Measurements from ENCODE around the gene ZPR1.

The ZPR1 gene

DNA sequence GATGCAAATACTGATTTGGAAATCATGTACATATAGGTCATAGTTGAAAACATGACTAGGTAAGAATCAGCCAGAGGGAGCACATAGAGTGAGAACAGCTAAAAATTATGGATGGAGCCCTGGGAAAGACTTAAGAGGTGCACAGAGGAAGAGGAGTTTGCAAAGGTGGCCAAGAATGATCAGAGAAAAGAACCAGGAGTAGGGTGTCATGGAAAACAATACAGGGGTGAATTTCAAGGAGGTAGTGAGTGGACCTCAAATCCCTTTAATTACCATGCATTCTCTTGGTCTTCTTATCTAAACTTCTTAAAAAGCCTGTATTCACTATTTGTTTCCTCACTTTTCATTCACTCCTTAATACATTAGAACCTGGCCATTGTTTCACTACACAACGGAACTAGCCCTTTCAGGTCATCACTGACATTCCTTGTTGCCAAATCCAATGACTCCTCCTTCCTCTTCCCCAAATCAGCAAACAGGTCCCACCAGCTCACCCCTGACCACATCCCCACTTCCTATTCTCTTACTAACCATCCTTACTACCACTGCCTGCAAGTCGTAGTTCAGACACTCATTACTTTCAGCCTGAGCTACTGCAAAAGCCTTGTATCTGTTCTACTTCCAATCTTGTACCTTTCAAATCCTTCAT lies 37.6 kb downstream of the ZPR1 start:
- no peak for DNase-seq (ENCODE audit: low spot score)

DNA sequence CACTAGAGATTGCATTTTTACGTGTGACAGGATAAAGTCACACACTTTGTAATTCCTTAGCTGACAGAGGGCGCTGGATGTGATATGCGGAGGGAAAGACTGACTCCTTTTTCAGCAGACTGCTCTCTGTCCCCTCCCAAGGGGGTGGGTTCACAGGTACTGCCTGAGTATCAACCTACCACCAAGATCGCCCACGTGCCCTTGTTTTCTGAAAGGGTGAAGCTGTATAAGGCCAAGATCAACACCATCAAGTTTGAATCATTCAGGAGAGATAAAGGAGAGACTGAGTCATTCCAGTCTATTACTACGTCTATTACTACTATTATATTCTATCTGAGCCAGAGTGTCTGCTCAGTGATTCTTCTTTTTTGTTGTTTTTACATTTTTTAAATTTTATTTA lies 45.7 kb downstream of the ZPR1 start:
- no peak for DNase-seq (ENCODE audit: low spot score)

DNA sequence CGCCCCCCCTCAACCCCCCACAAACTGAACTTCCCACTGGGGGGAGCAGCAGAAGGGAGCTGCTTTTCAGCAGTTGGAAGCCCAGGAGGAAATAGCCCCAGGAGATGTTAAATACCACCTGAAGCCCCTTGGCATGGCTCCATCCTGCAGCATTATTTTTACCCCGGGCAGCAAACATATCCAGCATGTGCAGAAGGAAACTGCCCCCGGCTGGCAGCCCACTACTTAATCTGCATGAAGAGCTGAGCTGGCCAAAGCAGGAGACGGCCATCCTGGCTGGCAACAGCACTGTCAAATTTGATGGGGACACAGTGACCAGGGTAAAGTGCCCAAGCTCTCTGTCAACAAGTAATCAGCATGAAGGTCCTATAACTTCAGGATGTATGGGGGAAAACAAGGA lies 47.1 kb downstream of the ZPR1 start:
- DNase-seq (ENCODE audit: low spot score): no peak

DNA sequence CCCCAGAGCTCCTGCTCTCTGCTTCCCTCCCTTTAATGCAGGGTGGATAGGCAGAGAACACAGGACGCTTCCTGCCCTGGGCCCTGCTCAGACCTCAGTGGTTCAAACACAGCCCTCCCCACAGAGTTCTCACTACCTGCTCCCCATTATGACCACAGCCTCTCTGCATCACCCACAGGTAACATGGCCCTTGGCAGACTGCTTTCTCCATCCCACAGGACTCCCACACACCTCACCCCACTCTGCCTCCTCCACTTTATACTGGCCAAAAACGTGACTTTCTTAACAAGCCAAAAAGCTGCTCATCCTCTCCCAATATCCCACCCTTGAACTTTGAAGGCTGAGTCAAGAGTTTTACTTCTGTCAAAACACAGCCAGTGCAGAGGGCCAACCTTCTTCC lies 48.8 kb downstream of the ZPR1 start:
- DNase-seq (ENCODE audit: low spot score): no peak

DNA sequence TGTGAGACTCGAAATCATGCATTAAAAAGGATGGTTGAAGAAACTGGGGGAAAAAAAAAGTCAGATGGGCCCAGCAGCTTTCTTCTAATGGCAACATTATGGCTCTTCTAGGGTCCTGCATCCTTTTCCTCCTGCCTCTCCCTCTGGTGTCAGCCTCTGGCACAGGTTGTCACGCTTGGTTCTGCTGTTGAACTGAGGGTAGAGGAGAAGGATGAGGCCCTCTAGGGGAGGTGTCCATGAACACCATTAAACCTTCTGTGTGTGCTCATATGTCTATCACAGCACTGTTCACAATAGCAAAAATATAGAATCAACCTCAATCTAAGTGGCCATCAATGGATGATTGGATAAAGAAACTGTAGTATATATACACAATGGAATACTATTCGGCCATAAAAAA lies 51.1 kb downstream of the ZPR1 start:
- DNase-seq (ENCODE audit: low spot score): no peak

DNA sequence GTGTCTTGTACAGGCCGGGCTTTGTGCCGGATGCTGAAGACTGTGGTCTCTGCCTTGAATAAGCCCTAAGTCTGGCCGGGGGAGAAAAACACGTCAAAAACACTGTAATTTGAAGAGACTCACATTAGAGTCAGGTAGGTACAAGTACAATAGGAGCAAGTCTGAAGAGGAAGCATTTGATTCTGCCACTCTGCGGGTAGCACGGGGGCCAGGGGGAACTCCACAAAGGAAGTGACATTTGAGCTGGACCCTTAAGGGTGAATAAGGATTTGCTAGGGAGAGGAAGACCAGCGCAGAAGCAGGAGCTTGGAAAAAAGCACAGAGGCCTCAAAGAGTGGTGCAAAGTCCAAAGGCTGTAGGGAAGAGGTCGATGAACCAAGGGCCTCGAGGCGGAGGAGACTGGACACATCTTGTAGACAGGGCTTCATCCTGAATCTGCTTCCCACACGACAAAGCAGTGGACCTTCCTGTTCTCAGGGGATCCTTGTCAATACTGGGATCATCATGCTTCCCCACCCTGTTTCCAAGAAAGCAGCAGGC lies 53.8 kb downstream of the ZPR1 start:
- DNase-seq (ENCODE audit: low spot score): no peak

DNA sequence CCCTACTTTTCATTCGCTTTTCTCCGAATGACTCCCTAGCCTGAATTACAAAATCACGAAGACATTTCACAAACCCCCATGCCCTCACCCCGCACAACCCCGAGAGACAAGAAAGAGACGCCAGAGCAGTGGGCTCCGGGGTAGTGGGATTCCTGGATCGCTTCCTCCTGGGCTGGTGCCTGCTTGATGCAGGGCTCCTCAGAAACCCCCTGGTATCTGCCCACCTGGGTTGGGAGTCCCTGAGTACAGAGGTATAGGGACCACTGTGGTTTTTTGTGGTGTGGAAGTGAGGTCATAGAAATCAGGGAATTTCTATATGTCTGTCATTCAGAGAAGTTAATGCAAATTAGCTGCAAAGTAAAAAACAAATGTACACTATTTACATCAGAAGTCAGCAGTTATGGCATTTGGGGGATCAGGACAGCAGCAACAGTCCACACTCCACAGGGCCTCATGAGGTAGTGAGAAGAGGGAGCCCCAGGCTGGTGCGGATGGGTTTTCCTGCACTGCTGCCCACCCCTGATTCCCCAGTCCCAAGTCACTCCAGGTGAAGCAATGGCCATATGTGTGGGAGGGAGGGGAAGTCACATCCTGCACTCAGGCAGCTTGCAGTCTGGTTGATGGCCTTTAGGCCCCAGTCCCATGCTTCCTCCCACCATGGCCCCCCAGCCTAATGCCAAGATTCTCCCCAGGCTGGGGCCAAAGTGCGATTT lies 54.6 kb downstream of the ZPR1 start:
- DNase-seq (ENCODE audit: low spot score): no peak

DNA sequence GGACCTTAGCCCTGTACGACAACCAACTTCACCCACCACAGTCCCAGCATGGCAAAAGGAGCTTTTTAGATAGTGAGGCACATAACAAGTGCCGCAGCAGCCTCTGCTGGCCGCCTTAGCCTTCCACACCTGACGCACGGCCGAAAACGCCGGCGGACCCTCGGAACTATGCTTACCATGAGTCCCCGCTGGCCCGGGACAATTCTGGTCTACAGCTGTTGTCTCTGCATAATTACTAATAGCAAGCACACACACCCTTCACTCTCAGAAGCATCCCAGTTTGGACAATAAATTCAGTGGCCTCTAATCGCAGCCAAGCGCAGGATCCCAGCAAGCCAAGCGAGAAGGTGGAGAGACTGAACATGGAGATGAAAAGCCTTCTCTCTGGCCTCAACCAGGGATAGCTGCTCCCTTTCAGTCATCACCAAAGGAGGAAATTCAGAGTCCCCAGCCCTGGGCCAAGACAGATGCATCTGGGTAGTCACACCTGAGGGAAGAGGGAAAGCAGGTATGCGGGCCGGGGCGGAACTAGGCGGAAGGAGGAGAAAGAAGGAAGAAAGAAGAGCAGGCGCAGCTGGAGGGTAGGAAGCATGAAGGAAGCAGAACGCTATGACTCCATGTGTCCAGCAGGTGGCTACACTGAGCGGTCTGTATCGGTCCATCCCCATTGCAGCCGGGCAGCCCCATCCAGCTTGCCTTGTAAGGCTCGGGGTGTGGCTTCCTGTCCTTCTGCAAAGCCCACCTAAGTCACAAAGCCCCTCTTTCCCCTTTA lies 55.4 kb downstream of the ZPR1 start:
- peak; percentile 81 for DNase-seq (ENCODE audit: low spot score)

DNA sequence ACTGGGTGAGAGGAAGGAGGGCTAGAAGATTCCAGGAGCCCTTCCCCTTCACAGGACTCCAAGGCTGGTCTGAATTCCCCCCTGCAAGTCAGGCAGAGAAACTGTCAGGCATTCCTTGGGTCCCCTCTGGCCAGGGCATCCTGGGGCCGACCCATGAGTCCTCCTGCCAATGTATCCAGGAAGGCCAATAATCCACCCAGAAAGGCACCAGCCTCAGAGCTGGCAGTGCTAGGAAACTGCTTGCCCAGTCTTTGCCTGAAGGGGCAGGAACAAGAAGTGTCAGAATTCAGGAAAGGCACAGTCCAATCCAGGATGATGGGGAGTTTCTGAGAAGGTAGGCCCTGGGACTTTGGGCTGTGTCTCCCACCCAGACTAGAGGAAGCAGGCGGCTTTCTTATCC lies 56.0 kb downstream of the ZPR1 start:
- peak; percentile 57 for DNase-seq (ENCODE audit: low spot score)

DNA sequence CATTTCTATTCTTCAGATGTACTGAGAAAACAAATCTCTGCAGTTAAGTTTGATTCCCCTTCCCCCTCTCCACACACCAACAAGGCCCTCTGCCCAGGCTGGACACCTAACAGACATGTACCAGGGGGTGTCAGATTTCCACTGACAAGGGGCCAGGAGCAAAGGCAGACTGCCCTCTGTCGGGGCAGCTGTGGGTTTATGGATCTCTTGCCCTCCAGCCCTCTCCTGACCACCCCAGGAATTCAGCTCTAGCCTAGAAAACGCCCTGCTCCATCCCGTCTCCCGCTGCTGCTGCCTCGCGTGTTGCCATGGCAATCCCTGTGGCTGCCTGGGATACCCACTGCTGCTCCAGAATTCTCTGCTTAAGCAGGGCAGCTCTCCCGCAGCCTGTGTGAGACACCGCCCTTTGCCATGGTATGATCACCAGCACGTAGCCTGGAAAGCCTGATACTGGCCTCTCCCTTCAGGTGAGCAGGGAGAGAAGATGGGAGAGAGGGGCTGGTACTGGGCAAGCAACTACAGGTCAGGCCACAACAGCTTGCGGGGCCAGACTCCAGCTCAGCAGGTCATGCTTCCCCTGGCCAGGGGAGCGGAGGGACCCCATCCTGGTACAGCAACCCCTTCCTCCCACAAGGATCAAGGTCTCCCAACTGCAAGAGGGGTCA lies 56.6 kb downstream of the ZPR1 start:
- DNase-seq (ENCODE audit: low spot score): peak; percentile 85

DNA sequence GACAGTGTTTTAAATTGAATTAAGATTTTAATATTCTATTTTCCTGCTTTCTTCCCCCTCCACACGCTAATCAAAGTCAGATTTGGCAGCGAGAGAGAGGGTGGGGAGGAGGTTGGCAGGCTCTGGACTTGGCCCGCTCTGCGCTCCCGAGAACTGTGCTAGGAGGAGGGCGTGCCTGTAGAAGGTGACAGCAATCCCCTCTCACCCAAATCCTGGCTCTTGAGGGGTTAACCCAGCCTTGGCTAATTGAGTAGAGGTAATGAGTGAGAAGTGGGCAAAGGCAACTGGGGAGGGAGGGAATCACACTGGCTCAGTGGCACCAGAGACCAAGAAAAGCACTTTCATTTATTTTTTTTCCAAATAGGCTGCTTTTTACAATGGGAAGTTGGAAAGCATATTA lies 57.2 kb downstream of the ZPR1 start:
- DNase-seq (ENCODE audit: low spot score): peak; percentile 54

DNA sequence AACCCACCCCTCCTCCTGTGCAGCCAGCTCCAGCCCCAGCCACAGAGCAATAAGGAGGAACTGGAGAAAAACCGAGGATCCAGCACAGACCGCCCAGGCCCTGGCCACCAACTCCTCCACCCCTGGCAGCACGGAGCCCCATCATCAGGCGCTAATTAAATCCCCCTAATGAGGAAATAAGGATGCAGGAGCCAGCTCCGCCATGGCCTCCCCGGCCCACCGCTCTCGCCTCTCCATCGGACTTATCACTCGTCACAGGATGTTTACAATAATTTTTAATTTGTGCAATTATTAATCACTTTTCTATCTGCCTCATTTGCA lies 57.6 kb downstream of the ZPR1 start:
- DNase-seq (ENCODE audit: low spot score): no peak

DNA sequence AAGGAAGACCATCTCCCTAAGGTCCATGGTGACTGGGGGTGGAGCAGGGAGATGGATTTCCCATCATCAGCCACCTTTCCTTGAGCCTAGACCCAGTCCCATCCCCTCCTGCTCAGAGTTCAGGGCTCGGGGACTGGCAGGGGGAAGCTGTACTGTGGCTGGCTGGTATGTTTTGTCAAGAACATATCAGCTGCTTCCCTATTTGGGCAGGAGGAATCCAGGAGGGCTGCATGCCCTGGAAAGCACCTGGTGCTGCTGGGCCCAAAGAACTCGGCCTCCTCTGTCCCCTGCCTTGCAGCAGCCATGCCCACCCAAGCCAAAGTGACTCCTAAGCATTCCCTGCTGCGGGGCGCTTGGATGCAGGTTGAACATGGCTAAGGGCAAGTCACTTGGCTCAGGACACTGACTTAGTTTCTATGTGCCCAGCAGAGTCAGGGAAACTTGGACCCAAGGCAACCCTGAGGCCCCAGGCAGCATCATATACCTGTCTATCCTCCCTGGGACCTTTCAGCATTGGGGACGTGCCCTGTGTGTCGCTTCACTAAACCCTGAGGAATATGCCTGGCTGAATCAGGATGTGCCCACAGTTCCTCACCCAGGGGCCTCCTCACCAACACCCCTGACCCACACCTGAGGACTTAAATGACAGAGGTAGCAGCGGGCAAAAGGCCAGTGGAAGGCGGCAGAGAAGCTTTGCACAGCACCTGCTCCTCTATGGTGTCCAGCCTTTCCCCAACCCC lies 58.2 kb downstream of the ZPR1 start:
- no peak for DNase-seq (ENCODE audit: low spot score)

DNA sequence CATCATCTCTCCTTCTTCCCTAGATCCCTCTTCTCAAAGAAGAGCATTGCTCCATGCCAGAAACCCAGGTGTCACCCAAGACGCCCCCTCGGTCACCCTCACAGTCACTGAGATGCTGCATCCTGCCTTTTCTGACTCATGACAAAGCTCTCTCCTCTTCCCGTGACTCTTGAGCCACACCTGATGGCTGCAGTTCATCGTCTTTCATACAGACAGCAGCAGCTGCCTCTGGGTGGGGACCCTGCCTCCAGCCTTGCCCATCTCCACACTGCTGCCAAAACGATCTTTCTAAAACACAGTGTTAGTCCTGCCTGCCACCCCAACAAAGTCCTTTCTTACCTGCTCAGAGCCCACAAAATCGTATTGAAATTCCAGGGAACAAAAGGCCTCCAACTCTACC lies 59.8 kb downstream of the ZPR1 start:
- DNase-seq (ENCODE audit: low spot score): no peak

DNA sequence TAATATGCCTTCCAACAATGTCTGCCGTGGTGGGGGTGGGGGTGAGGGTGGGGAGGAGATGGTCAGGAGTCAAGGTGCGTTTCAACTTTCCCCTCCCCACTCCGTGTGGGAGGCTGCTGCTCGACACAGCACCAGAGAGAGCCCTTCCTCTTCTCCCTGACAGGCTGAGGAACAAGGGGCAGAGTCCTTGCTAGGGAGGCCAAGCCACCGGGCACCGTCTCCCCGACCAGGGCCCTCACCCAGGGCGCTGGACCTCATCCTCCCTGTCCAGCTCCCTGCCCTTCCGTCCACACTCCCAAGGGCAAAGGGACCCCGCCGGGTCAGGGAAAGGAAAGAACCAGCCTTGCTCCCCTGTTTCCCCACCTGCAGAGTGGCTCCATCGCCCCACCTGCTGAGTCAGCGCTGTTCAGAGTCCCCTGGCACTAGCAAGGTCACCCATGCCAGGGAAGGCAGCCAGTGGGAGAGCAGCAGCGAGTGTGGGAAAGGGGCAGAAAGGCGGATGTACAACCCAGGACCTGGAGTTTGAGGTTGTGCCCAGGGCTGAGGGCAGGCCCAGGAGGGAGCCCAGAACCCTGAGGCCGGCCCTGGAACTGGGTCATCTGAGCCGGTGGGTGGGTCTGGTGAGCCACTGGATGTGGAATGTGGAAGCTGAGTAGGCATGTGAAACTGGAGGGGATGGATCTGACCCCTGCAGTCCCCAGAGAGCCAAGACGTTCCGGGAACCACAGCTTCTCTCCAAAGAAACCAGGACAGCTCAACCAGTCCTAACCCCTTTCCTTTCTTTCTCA lies 62.2 kb downstream of the ZPR1 start:
- DNase-seq (ENCODE audit: low spot score): peak; percentile 55

DNA sequence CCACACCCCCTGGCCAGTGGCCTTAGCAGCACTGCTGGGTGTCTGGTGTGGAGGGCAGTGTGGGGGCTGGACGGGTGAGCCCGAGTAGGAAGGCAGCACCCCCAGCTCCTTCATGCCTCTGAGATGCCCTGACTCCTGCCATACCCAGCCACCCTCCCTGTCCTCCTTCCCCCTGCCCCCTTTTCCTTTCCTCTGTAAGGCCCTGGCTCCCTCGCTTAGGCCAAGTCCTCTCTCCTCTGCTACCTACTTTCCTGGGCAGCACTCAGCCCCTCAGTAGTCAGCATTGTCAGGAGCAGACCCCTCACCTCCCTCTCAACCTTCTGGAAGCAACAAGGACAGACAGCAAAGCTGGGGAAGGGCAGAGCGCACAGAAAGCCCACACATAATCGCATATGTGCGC lies 63.0 kb downstream of the ZPR1 start:
- DNase-seq (ENCODE audit: low spot score): no peak

All from Ammon's horn (tissue), 1 donor.